Measurements from ENCODE around the gene SH3BGR.
A peak's percentile ranks its signal among the peaks of the same experiment; 100 is the strongest.

SH3BGR gene

GRCh38 chr21:39453571-39454179, 1.9 kb downstream of the SH3BGR start:
- H2BK12ac ChIP-seq (ENCODE audit: low read length in 2 of 2), result no peak overlapping the region
- peaks cover 1% of the 10 kb centered on the region for H3K4me1 ChIP-seq (ENCODE audit: control insufficient read depth, insufficient read depth, low read depth, low read length)
- no peak overlapping the region for H3K4me3 ChIP-seq (ENCODE audit: insufficient read depth in 1 of 2, low read depth in 1 of 2, low read length in 2 of 2)
- H4K8ac ChIP-seq (ENCODE audit: low read length), result no peak overlapping the region
- H3K9ac ChIP-seq (ENCODE audit: low read length), result no peak overlapping the region
- no peak overlapping the region for H3K14ac ChIP-seq (ENCODE audit: low read length in 2 of 2)
- no peak overlapping the region for H3K4me2 ChIP-seq (ENCODE audit: low read length, poor library complexity, severe bottlenecking)
- H2BK120ac ChIP-seq (ENCODE audit: low read depth, low read length), result no peak overlapping the region
- no peaks in the 10 kb centered on the region for H3K36me3 ChIP-seq (ENCODE audit: control insufficient read depth in 1 of 2, insufficient read depth in 2 of 2, low read depth in 1 of 2, low read length in 2 of 2)
- no peak overlapping the region for H3K18ac ChIP-seq (ENCODE audit: low read depth in 1 of 2, low read length in 2 of 2)
- no peak overlapping the region for H2AFZ ChIP-seq (ENCODE audit: low read depth, low read length)
- no peak overlapping the region for H4K91ac ChIP-seq (ENCODE audit: low read length)
- H3K23ac ChIP-seq (ENCODE audit: low read length in 2 of 2), result no peak overlapping the region
- no peak overlapping the region for H2AK5ac ChIP-seq (ENCODE audit: low read length, severe bottlenecking)
- H2BK5ac ChIP-seq (ENCODE audit: low read depth, low read length, poor library complexity, severe bottlenecking), result no peak overlapping the region
- H3K27ac ChIP-seq (ENCODE audit: low read length, poor library complexity, severe bottlenecking), result no peak overlapping the region
- H2BK15ac ChIP-seq (ENCODE audit: low read depth, poor library complexity, severe bottlenecking), result no peak overlapping the region
- H3K4ac ChIP-seq (ENCODE audit: low read depth in 1 of 2, low read length in 2 of 2), result no peak overlapping the region
- H3K27me3 ChIP-seq (ENCODE audit: control insufficient read depth in 1 of 2, insufficient read depth in 1 of 2, low read length in 2 of 2), result peaks cover 0 to 4% of the 10 kb centered on the region in 2 experiments
- H3K79me1 ChIP-seq (replicated peaks; ENCODE audit: low read length, poor library complexity, severe bottlenecking), result peaks cover 1% of the 10 kb centered on the region
- no peaks in the 10 kb centered on the region for H3K9me3 ChIP-seq (ENCODE audit: control insufficient read depth, low read length)
- no peak for DNase-seq
- 100% methylated on average over 2 of the region's 4 CpGs for WGBS

GRCh38 chr21:39454949-39455668, 3.3 kb downstream of the SH3BGR start:
- Histone ChIP-seq H3K18ac (ENCODE audit: low read depth in 1 of 2, low read length in 2 of 2) (no peak overlapping the region), H3K27me3 (ENCODE audit: control insufficient read depth in 1 of 2, insufficient read depth in 1 of 2, low read length in 2 of 2) (peaks cover 0 to 4% of the 10 kb centered on the region in 2 experiments), H4K91ac (ENCODE audit: low read length) (no peak overlapping the region), H3K14ac (ENCODE audit: low read length in 2 of 2) (no peak overlapping the region), H3K23ac (ENCODE audit: low read length in 2 of 2) (peak overlapping the region in 1 of 2 experiments; percentile 31), H2AFZ (ENCODE audit: low read depth, low read length) (no peak overlapping the region), H3K4me1 (ENCODE audit: control insufficient read depth, insufficient read depth, low read depth, low read length) (peaks cover 1% of the 10 kb centered on the region), H3K4me3 (ENCODE audit: insufficient read depth in 1 of 2, low read depth in 1 of 2, low read length in 2 of 2) (no peak overlapping the region), H3K36me3 (ENCODE audit: control insufficient read depth in 1 of 2, insufficient read depth in 2 of 2, low read depth in 1 of 2, low read length in 2 of 2) (no peaks in the 10 kb centered on the region), H2BK5ac (ENCODE audit: low read depth, low read length, poor library complexity, severe bottlenecking) (no peak overlapping the region), H3K4ac (ENCODE audit: low read depth in 1 of 2, low read length in 2 of 2) (no peak overlapping the region), H2BK12ac (ENCODE audit: low read length in 2 of 2) (no peak overlapping the region), H3K9ac (ENCODE audit: low read length) (no peak overlapping the region), H2AK5ac (ENCODE audit: low read length, severe bottlenecking) (no peak overlapping the region), H3K4me2 (ENCODE audit: low read length, poor library complexity, severe bottlenecking) (no peak overlapping the region), H2BK120ac (ENCODE audit: low read depth, low read length) (no peak overlapping the region), H3K79me1 (replicated peaks; ENCODE audit: low read length, poor library complexity, severe bottlenecking) (peaks cover 1% of the 10 kb centered on the region), H2BK15ac (ENCODE audit: low read depth, poor library complexity, severe bottlenecking) (no peak overlapping the region), H3K27ac (ENCODE audit: low read length, poor library complexity, severe bottlenecking) (no peak overlapping the region), H3K9me3 (ENCODE audit: control insufficient read depth, low read length) (no peaks in the 10 kb centered on the region), H4K8ac (ENCODE audit: low read length) (no peak overlapping the region)
- 83% methylated on average over 5 of the region's 6 CpGs for WGBS
- DNase-seq, result no peak

GRCh38 chr21:39456665-39457064, 4.9 kb downstream of the SH3BGR start:
- DNase-seq, result peak; percentile 2
- H3K27ac ChIP-seq (ENCODE audit: low read length, poor library complexity, severe bottlenecking), result no peak overlapping the region
- no peak overlapping the region for H3K4me3 ChIP-seq (ENCODE audit: insufficient read depth in 1 of 2, low read depth in 1 of 2, low read length in 2 of 2)
- no peak overlapping the region for H2BK5ac ChIP-seq (ENCODE audit: low read depth, low read length, poor library complexity, severe bottlenecking)
- no peak overlapping the region for H2BK15ac ChIP-seq (ENCODE audit: low read depth, poor library complexity, severe bottlenecking)
- no peak overlapping the region for H4K8ac ChIP-seq (ENCODE audit: low read length)
- no peak overlapping the region for H4K91ac ChIP-seq (ENCODE audit: low read length)
- no peak overlapping the region for H3K18ac ChIP-seq (ENCODE audit: low read depth in 1 of 2, low read length in 2 of 2)
- no peak overlapping the region for H2AFZ ChIP-seq (ENCODE audit: low read depth, low read length)
- no peak overlapping the region for H2BK12ac ChIP-seq (ENCODE audit: low read length in 2 of 2)
- no peaks in the 10 kb centered on the region for H3K36me3 ChIP-seq (ENCODE audit: control insufficient read depth in 1 of 2, insufficient read depth in 2 of 2, low read depth in 1 of 2, low read length in 2 of 2)
- no peaks in the 10 kb centered on the region for H3K4me1 ChIP-seq (ENCODE audit: control insufficient read depth, insufficient read depth, low read depth, low read length)
- H3K23ac ChIP-seq (ENCODE audit: low read length in 2 of 2), result no peak overlapping the region
- H3K4ac ChIP-seq (ENCODE audit: low read depth in 1 of 2, low read length in 2 of 2), result no peak overlapping the region
- H2AK5ac ChIP-seq (ENCODE audit: low read length, severe bottlenecking), result no peak overlapping the region
- no peaks in the 10 kb centered on the region for H3K9me3 ChIP-seq (ENCODE audit: control insufficient read depth, low read length)
- no peak overlapping the region for H2BK120ac ChIP-seq (ENCODE audit: low read depth, low read length)
- peaks cover 0 to 4% of the 10 kb centered on the region in 2 experiments for H3K27me3 ChIP-seq (ENCODE audit: control insufficient read depth in 1 of 2, insufficient read depth in 1 of 2, low read length in 2 of 2)
- H3K14ac ChIP-seq (ENCODE audit: low read length in 2 of 2), result no peak overlapping the region
- H3K4me2 ChIP-seq (ENCODE audit: low read length, poor library complexity, severe bottlenecking), result no peak overlapping the region
- no peak overlapping the region for H3K9ac ChIP-seq (ENCODE audit: low read length)
- peaks cover 1% of the 10 kb centered on the region for H3K79me1 ChIP-seq (replicated peaks; ENCODE audit: low read length, poor library complexity, severe bottlenecking)
- 96% methylated on average over 2 of the region's 3 CpGs for WGBS

- no peaks in the 10 kb centered on the region for H3K36me3 ChIP-seq (ENCODE audit: control insufficient read depth in 1 of 2, insufficient read depth in 2 of 2, low read depth in 1 of 2, low read length in 2 of 2)
- H3K79me1 ChIP-seq (replicated peaks; ENCODE audit: low read length, poor library complexity, severe bottlenecking), result no peaks in the 10 kb centered on the region
- H3K27me3 ChIP-seq (ENCODE audit: control insufficient read depth in 1 of 2, insufficient read depth in 1 of 2, low read length in 2 of 2), result no peaks in the 10 kb centered on the region
- DNase-seq, result no peak
- no peak overlapping the region for H3K27ac ChIP-seq (ENCODE audit: low read length, poor library complexity, severe bottlenecking)
- H3K23ac ChIP-seq (ENCODE audit: low read length in 2 of 2), result no peak overlapping the region
- H3K4me1 ChIP-seq (ENCODE audit: control insufficient read depth, insufficient read depth, low read depth, low read length), result no peaks in the 10 kb centered on the region
- no peak overlapping the region for H2AFZ ChIP-seq (ENCODE audit: low read depth, low read length)
- no peak overlapping the region for H3K14ac ChIP-seq (ENCODE audit: low read length in 2 of 2)
- H3K18ac ChIP-seq (ENCODE audit: low read depth in 1 of 2, low read length in 2 of 2), result no peak overlapping the region
- H3K9ac ChIP-seq (ENCODE audit: low read length), result no peak overlapping the region
- no peak overlapping the region for H4K8ac ChIP-seq (ENCODE audit: low read length)
- WGBS, result 87% methylated on average over 3 of the region's 3 CpGs
- H2BK15ac ChIP-seq (ENCODE audit: low read depth, poor library complexity, severe bottlenecking), result no peak overlapping the region
- H3K4me2 ChIP-seq (ENCODE audit: low read length, poor library complexity, severe bottlenecking), result no peak overlapping the region
- no peak overlapping the region for H2BK5ac ChIP-seq (ENCODE audit: low read depth, low read length, poor library complexity, severe bottlenecking)
- no peak overlapping the region for H2AK5ac ChIP-seq (ENCODE audit: low read length, severe bottlenecking)
- H2BK120ac ChIP-seq (ENCODE audit: low read depth, low read length), result no peak overlapping the region
- H4K91ac ChIP-seq (ENCODE audit: low read length), result no peak overlapping the region
- no peaks in the 10 kb centered on the region for H3K9me3 ChIP-seq (ENCODE audit: control insufficient read depth, low read length)
- H3K4me3 ChIP-seq (ENCODE audit: insufficient read depth in 1 of 2, low read depth in 1 of 2, low read length in 2 of 2), result no peak overlapping the region
- no peak overlapping the region for H3K4ac ChIP-seq (ENCODE audit: low read depth in 1 of 2, low read length in 2 of 2)
- no peak overlapping the region for H2BK12ac ChIP-seq (ENCODE audit: low read length in 2 of 2)
Measured at GRCh38 chr21:39461419-39461818, 9.6 kb downstream of the SH3BGR start.

Data from mesenchymal stem cell (in vitro differentiated cells and primary cell).